B cell (primary cell): ENCODE results near the gene SMURF1.

Experiments used
- EZH2 ChIP-seq: IDR thresholded peaks from 2 replicates; pipeline ENCODE4 v1.6.1; 2012; ENCODE audit warnings: borderline replicate concordance, low read depth, mild to moderate bottlenecking, moderate library complexity, low read length; ENCODE audit not compliant: insufficient read depth, poor library complexity, severe bottlenecking
- TF ChIP-seq, protein P1 (sequence below): fragments of 200-600 bp; IDR thresholded peaks from one replicate; pipeline ENCODE4 v1.8.0; 2022; ENCODE audit warnings: antibody characterized with exemption, mild to moderate bottlenecking

DNA sequence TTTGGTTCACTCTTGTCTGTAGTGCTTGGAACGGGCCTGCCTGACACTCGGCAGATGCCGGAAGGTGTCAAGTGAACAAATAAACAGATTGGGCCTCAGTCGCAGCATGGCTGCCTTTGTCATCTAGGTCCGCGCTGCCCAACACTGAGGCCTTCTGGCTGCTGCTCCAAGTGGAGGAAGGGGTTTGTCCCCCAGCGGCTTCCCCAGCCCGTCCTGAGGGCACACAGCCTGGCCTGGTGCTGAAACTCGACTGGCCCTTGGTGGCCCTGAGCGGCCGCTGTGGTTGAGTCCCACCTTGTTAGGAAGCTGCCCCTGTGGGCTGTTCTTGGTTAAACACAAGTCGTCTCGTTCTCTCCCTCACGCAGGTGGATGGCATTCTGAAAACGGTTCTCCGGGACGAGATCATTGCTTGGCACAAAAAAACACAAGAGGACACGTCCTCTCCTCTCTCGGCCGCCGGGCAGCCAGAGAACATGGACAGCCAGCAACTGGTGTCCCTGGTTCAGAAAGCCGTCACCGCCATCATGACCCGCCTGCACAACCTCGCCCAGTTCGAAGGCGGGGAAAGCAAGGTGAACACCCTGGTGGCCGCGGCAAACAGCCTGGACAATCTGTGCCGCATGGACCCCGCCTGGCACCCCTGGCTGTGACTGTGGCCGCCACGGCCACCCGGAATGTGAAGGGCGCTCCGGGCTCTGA lies 132.1 kb downstream of the SMURF1 start:
- TF ChIP-seq, protein P1, sequence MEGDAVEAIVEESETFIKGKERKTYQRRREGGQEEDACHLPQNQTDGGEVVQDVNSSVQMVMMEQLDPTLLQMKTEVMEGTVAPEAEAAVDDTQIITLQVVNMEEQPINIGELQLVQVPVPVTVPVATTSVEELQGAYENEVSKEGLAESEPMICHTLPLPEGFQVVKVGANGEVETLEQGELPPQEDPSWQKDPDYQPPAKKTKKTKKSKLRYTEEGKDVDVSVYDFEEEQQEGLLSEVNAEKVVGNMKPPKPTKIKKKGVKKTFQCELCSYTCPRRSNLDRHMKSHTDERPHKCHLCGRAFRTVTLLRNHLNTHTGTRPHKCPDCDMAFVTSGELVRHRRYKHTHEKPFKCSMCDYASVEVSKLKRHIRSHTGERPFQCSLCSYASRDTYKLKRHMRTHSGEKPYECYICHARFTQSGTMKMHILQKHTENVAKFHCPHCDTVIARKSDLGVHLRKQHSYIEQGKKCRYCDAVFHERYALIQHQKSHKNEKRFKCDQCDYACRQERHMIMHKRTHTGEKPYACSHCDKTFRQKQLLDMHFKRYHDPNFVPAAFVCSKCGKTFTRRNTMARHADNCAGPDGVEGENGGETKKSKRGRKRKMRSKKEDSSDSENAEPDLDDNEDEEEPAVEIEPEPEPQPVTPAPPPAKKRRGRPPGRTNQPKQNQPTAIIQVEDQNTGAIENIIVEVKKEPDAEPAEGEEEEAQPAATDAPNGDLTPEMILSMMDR = no peak
- no peak for TF ChIP-seq EZH2
